ENCODE data around the gene SLC35F5.

- TF ChIP-seq CTCF (IDR thresholded peaks at IDR 0.05; ENCODE audit: low read depth, low read length, missing input control) (no peak), ZBTB33 (IDR thresholded peaks at IDR 0.05) (no peak), GABPA (IDR thresholded peaks at IDR 0.05 in 1 of 2, conservative IDR thresholded peaks at IDR 0.05 in 1 of 2) (no peak), RAD21 (IDR thresholded peaks at IDR 0.05) (no peak)
These were observed 39.0 kb upstream of the SLC35F5 start for GRCh38 chr2:113795405-113795920.

Data from liver (tissue), 3 donors.